GM19463 (cell line): ENCODE measurements around the gene GLP2R.

Source experiments
- ATAC-seq: cut with Tn5 transposase; IDR thresholded peaks from one replicate; pipeline ENCODE4 v1.9.1; 2021; ENCODE audit warnings: mild to moderate bottlenecking, moderate library complexity; ENCODE audit not compliant: unreplicated experiment

Gene GLP2R

DNA sequence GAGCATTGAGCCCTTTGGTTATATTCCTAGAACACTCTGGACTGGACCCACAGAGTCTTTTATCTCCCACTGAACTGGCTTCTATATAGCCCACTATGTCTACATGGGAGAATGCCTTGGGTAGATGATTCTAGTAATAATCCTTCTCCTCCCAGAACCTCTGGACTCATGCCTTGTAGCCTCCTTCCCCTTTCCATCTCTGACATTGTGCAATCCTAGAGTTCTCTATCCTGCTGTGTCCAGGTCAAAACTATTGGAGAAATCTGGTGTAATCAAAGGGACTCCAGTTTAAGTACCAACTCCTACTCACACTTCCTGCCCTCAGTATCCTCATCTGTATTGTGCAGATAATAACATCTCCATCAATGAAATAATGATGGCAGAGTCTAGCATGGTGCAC, 70.2 kb downstream of the GLP2R start:
- no peak for ATAC-seq

DNA sequence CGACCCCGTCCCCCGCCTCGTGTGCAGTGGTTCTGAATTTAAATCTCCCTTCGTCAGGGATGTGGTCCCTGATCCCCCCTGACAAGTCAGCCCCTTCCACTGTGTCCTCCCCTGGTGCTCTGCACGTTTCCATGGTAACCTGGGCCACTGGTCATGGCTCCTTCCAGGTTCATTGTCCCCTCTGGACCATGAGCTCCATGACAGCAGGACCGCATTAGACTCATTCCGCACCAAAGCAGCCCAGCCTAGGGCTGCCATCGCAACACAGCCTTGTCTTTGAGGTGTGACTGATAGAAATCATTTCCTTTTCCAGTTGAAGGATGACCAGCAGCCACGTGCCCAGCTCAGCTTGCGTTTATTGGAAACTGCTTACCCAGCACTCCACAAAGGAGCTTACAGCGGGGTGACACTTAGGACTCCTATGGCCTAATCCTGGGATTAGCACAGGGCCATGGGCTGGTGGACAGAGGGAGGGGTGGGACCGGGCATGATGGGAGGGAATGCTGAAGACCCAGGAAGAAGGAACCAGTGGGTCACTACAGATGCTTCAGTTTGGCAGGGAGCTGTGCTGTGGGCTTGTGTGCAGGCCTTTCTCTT, 71.7 kb downstream of the GLP2R start:
- ATAC-seq = no peak

DNA sequence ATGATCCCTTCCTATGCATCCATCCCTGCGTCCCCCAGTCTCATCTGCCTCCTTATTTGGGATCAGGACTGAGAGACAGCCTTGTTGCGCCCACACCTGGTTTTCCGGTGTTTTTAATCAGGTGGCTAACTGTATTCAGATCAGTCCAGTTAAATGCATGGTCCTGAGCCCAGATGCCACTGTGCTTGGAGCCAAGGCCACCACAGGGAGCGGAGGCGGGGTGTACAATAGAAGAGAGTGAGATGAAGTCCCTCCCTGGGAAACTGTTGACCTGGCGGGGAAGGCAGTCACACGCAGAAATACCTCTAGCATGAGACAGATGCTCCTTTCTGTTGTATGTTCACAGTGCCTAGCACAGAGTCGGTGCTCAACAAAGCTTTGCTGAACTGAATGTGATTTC, 73.1 kb downstream of the GLP2R start:
- ATAC-seq = no peak

DNA sequence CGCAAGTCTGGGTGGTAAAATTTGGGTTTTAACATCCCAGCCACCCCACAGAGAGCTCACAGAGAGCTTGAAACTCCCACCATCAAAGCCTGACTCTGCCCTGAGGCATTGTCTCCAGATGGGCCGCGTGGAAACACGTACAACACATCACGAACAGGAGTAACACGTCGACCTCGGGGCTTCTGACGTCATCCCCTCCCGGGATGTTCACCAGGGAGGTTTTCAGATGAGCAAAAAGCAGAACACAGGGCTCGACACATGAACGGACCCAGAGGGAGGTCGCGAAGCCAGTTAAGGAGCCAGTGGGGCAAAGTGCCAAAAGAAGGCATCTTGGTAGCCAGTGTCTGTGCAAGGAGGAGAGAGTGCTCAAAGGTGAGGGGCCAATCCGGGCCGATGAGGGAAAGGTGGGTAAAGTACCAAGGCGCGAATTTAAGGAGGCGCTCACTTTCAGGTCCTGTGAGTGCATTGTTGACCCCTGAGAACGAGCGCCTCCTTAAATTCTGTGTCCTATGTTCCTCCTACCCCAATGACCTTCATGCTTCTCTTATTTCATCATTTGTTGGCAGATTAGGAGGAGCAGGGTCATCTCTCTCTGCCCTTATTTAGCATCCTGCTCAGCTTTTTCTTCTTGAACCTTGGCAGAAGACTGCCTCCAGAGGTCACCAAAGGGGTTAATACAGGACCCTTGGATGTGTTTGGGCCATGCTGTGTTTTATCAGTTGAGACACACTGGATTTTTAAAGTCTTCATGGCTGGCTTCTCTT, 73.7 kb downstream of the GLP2R start:
- ATAC-seq = no peak

DNA sequence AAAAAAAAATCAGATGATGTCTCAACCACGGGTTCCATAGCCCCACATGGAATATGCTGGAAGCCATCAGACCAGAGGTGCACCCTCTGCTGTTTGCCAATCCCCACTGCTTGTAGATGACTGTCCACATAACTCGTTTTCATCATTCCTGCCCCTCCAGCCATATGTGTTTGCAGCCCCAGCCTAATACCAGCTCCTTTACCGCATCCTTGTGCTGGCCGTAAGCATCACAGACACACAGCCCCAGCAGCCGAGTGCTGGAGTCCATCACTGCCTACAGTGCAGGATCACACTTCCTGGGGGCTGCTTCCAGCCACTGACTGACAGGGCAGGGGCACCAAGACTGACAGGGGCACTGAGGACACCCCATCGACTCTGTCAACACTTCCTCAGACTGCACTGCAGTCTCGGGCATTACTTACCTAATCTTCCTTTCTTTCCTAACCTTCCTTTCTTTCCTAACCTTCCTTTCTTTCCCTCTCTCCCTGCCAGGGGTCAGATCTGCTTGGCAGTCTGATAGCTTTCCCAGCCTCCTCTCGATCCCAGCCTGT, 74.4 kb downstream of the GLP2R start:
- ATAC-seq = no peak

DNA sequence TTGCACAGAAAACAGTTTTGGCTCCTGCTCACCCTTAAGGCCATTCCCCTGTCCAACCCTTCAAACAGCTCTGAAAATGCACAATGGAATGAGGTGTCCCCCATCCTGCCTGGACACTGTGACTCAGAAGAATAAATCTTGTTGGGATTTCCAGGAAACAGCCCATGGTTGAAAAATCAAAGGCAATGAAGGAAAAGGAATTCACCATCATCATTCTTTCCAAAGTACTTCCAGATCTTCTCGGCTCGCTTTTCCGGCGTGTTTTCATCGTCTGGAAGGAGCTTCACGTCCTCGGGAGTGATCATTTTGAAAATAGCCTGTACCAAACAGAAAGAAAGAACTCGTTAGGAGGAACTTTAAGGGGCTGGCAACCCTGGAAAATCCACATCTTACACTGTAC, 75.1 kb downstream of the GLP2R start:
- no peak for ATAC-seq

DNA sequence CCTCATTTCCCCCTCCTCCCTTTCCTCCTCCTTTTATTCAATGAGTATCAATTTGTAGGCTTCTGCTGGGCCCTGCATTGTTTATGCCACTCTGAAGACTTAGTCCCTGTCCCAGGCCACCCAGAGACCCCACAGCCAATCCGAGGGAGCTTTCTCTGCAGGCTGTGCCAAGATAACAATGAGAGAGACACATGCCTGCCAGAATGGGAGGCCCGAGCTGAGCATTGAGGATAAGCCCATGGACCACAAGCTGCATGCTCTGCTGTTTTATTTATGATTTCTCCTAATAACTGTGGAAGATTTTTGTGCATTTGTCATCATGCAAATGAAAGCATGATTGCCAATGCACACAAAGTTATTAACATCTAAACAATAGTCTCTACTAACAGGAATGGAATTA, 76.4 kb downstream of the GLP2R start:
- ATAC-seq = no peak

DNA sequence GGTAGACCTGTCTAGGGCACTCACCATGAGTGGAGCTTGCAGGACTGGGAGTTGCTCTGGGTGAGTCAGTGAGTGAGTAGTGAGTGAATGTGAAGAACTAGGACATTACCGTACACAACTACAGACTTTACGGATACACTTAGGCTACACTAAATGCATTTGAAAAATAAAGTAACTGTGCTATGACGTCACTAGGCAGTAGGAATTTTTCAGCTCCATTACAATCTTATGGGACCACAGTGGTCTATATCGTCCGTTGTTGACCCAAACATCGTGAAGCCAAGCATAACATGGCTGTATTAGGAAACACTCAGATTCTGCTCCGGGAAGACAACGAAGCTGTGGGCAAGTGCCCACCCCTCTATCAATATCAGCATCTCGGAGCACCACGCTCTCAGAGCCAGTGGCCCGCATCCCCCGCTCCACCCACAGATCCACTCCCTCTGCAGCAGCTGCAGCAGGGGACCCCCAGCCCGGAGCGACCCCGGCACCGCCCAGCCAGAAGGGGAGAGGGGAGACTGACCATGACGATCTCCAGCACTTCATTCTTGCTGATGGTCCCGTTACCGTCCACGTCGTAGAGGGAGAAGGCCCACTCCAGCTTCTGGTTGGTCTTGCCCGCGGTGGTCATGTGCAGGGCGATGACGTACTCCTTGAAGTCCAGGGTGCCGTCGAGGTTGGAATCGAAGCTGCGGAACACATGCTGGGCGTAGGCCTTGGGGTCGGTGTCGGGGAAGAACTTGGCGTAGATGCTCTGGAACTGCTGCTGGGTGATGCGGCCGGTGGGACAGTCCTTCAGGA, 78.8 kb downstream of the GLP2R start:
- no peak for ATAC-seq

DNA sequence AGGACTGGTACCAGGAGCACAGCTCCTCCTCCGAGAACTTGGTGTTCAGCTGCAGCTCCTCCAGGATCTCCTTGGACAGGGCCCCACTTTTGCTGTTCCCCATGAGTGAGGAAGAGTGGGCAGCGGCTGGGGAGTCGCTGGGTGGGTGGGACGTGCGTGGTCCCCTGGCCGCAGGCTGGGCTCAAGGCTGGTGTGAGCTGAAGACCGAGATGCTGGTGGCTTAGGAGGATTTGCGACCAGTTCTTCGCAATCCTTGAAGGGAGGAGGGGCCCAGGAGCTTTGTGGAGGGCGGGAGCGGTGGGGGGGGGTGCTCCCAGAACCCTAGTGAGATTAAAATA, 79.3 kb downstream of the GLP2R start, which contains the start of gene RCVRN:
Gene RCVRN (minus strand): TSS at position 194 of the 338 bp plus-strand sequence. CDS start 91 bp downstream, at position 103.
- ATAC-seq = no peak

DNA sequence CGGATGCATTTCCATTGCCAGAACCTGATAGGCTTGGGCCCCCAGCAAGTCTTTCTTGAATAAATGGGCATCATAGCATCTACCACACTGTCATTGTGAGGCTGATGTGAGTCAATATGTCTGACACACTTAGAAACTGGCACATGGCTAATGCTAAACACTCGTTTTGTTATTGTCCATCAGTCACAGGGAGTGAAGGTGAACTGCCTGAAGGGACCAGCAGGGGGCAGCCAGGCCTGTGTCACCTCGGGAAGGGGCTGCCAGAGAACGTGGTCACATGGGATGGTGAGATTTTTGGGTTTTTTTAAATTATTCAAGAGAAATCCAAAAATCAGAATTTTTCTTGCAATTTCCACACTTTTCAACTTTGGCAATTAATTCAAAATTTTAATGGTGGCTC, 80.2 kb downstream of the GLP2R start:
- ATAC-seq = no peak

DNA sequence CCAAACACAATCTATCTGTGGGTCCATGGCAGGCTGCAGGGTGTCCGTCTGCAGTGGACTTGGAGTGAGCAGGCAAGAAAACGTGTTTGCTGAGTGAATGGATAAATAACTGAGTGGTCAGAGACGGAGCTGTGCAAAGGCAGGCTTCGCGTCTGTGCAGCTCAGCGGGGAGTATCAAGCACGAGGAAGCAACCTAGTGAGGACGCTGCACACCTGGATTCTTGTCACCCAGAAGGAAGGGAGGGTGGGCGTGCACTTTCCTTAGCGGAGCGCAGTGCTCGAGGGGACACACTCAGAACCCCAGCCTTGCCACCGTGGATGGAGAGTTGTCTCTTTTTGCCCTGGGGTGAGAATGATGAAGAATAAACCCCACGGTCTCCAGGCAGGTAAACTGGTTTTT, 80.9 kb downstream of the GLP2R start:
- ATAC-seq = no peak

DNA sequence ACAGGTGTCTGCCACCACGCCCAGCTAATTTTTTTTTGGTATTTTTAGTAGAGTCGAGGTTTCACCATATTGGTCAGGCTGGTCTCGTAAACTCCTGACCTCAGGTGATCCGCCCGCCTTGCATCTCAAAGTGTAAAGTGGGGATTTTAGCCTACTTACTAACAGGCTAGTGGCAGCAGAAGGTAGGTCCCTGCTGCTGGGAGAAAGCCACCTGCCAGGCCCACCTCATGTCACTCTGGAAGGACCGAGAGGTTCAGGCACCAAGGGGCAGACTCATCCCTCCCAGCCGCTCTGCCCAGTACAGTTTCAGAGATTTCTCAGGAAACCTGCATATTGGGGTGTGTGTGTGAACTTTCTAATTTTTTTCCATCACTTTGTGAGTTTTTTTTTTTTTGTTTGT, 81.4 kb downstream of the GLP2R start:
- no peak for ATAC-seq

DNA sequence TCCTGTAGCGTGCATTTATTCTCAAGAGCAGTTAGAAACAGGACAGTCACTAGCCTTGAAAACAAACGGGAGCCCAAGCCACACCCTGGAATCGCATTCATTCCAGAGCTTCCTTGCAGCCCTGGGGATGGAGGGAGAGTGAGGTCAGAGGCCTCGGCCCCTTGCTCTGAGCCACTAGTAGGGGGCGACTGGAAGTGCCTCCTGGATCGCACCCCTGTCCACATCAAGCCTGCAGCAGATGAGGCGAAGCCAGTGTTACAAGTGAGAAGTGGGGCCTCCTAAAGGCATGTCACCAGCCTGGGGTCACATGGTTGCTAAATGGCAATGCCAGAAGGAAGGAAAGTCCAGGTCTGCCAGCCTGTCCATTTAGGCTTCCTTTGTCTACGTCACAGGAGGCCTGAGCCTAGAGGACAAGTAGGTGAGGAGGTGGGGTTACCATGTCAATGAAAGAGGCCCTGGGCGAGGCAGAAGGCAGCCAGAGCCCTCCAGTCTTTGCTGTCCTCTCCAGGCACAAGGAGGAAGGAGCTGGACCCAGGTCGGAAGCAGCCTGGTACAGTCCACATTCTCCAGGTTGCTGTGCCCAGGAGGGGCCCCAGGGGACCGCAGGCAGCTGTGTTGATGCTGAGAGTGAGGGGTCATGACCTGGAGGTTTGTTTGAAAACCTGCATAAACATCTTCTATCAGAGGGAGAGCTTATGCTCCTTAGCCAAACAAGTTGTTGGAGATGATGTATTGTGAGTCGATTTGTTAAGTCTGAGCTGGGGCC, 82.3 kb downstream of the GLP2R start:
- ATAC-seq = no peak

DNA sequence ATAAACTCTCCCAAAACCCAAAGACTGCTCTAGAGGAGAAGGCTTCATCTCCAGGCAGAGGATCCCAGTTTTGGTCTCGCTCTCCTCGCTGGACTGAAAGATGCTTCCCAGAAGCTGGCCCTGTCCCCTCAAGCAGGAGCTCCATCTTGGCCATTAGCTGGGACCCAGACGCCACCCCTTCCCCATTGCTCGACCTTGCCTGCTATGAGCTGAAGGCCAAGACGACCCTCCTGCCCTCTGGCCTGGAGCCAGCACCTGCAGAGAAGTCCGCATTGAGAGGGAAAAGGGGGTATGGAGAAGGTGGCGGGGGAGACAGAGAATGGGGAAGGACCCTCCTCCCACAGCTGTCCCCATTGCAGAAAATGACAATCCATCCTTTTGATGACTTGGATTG, 82.9 kb downstream of the GLP2R start:
- ATAC-seq = no peak

DNA sequence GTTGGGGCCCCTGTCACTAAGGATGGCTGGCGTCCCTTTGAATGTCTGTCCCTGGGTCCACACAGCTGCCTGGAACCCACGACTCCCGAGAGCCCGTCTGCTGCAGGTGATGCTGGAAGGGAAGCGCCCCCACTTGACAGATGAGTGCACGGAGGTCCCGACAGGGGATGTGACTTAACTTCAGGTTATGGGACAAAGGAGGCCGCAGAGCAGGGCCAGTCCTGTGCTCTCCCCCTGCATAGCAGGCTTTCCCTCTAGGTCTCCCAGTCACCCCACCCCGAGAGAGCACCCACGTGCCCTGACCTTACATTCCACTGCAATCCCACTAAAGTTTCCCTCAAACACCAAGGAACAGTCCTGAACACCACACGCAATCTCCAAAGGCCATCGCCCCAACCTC, 85.4 kb downstream of the GLP2R start:
- no peak for ATAC-seq

DNA sequence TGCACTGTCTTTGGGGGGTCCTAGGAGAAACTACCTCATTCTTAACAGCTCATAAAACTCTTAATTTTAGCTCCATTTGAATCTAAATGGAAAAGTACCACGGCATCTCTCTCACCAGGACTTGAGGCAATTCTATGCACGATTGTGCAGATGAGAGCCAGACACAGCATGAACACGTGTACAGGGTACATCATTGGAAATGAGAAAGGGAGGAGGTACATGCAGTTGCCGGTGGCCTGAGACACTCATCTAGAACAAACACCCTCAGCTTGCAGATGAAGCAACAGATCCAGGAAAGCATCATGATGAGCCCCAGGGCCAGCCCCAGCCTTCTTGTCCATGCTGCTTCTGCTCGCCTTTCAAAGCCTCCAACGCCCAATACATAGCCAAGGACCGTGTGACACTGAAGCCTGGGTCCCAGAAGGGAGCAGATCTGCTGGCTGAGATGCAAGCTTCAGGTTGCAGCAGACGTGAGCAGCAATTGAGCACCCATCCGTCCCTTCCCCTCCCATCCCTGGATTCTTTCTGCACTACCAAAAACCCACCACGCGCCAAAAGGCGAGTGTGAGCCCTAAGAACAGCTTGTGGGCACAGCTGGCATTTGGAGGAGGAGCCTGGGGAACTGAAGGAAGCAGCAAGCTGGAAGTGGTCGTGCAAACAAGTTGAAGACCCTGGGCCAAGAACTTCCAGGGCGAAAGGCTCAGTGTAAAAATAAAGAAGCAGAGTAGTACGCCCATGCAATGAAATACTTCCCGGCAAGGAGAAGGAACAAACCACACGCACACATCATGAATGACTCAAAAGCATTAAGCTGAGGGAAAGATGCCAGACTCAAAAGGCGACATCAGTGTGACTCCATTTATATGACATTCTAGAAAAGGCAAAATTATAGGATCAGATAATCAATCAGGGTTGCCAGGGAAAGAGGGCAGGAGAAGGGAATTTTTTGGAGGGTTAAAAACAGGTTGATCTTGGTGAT, 86.7 kb downstream of the GLP2R start:
- ATAC-seq = no peak

DNA sequence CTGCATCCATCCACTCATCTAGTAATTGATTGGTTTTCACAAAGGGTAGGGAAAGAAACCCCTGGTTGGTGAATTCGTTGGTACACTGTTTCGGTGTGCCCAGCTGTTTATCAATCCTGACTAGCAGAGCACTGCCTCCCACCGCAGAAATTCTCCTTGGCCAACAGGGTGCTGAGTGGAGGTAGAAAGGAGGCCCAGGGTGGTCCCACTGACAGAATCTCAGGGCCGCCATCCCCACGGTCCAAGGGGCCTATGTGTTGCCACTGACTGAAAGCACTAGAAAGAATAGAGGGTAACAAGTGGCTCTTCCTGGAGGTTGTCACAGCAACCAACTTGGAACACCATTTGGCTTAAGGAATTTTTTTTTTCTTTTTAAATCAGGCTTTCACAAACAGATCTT, 87.8 kb downstream of the GLP2R start:
- ATAC-seq = no peak

DNA sequence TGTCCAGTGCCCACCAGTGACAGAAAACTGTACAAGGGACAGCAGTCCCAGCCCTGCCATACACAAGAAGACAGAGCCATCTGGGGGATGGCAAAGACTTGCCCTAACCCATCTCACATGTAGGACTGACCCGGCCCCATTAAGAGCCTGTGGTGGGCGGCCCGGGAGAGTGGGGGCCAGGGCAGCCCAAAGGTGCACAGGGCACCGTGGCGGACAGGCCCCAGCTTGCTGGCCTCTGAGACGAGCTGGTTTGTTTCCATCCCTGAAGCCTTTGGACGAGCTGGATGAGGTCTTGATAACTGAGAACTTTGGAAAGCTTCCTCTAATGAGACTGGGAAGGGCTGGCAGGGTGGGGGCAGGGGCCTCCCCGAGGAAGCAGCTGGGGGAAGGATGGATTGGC, 90.4 kb downstream of the GLP2R start:
- ATAC-seq = no peak

DNA sequence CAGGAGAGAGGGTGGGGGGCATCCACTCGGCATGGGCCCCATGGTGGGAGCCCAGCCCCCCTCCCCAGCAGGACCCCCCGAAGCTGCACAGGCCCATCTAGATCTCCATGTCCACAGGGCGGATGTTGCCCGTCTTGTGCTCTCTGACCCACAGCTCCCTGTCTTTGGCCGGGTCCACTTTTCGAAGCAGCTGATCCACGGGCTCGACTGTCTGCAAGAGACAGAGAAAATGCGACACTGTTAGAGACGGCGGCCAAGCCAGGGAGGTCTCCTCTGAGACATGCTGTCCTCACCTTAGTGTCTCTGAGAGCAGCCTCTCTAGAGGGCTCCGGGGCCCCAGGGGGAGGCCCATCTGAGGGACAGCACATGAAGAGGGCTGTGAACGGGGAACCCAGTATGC, 91.4 kb downstream of the GLP2R start:
- ATAC-seq = no peak

DNA sequence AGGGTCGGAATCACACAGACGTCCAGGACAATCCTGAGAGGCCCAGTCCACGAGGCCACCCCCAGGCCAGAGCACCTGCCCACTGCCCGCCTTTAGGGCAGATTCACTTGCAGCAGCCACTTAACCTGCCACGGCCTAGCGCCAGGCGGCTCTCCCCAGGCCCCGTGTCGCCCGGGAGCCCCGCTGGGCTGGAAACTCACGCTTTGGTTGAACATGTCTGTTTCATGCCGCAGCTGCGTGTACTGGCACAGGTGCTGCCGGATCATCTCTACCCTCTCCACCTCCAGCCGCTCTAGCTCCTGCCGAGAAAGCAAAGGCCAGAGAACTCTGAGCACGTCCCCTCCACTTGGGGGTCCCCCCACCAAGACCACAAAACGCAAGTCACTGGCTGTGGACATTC, 92.1 kb downstream of the GLP2R start:
- ATAC-seq = no peak
